Esophagus squamous epithelium (tissue), 4 donors: ENCODE results near the gene TNFAIP3.

Experiments
- CTCF ChIP-seq, 6 experiments: fragments of 450-650 bp in 4 of 6; fragments of 200-600 bp in 2 of 6; sonication (generic) in 2 of 6; IDR thresholded peaks; one replicate each; pipeline ENCODE4 v1.5.1; 2016 to 2019; ENCODE audit warnings: antibody characterized with exemption in 6 of 6, mild to moderate bottlenecking in 4 of 6, moderate library complexity in 4 of 6
- POLR2A ChIP-seq, 4 donors: fragments of 450-650 bp; IDR thresholded peaks; one replicate each; pipeline ENCODE4 v1.6.1; 2017; ENCODE audit warnings: antibody characterized with exemption in 4 of 4, mild to moderate bottlenecking in 4 of 4, moderate library complexity in 3 of 4

- TF ChIP-seq POLR2A (IDR thresholded peaks at IDR 0.05) (no peak), CTCF (IDR thresholded peaks at IDR 0.05) (no peak)
Measured at GRCh38 chr6:137880746-137881521, 13.9 kb downstream of the TNFAIP3 start.
